A549 (cell line): ENCODE data around the gene BACH1. TPM values are rescaled to one million over a fixed set of nuclear protein-coding genes. Genes with fewer than 3 reads are reported as not detected.

Experiments used
- ATAC-seq, 2 experiments: fragments of 200-7000 bp in 1 of 2; fragments of >200 bp in 1 of 2; cut with Nextera tagmentation in 1 of 2; cut with Tn5 transposase in 1 of 2; 3 replicates each; pipeline versions ENCODE4 v1.8.0 to v1.9.1; 2018 to 2020; ENCODE audit warnings: mild to moderate bottlenecking in 1 of 2, moderate library complexity in 1 of 2
- CTCF ChIA-PET: fragments of 300-600 bp; sonication (Branson Sonifier 250); formaldehyde crosslinking; extraction: SDS; loops from one replicate; lab custom pipeline; 2021; ENCODE audit warnings: antibody characterized with exemption, inconsistent platforms; lab: Yijun Ruan, JAX
- POLR2A ChIA-PET: fragments of 350-600 bp; formaldehyde crosslinking; extraction: SDS; loops from one replicate; lab custom pipeline; 2021; ENCODE audit warnings: antibody characterized with exemption, inconsistent platforms; lab: Yijun Ruan, JAX
- DNase-seq, 2 experiments: peaks; one replicate each; pipeline versions ENCODE4 v3.0.0 to v3.0.0-alpha.2; 2011 to 2016; ENCODE audit warnings: low read depth in 1 of 2, low spot score in 1 of 2
- FAIRE-seq: peaks from 2 replicates; lab custom pipeline; 2011; peaks lifted over from hg19 to GRCh38; lab: Jason Lieb, UNC
- H3K27ac ChIP-seq, 2 experiments: fragments of >200 bp; sonication (Bioruptor Twin); formaldehyde crosslinking; 3 replicates each; pipeline ENCODE4 v1.5.1; 2016 to 2017
- H3K4me1 ChIP-seq: fragments of >200 bp; sonication (Bioruptor Twin); formaldehyde crosslinking; 3 replicates; pipeline ENCODE4 v1.6.1; 2016
- H3K4me2 ChIP-seq: fragments of >200 bp; sonication (Bioruptor Twin); formaldehyde crosslinking; 3 replicates; pipeline ENCODE4 v1.6.1; 2016
- H3K4me3 ChIP-seq: fragments of >200 bp; sonication (Bioruptor Twin); formaldehyde crosslinking; 3 replicates; pipeline ENCODE4 v1.5.1; 2016
- H3K9me3 ChIP-seq: fragments of >200 bp; sonication (Bioruptor Twin); formaldehyde crosslinking; 3 replicates; pipeline ENCODE4 v1.6.1; 2016
- BHLHE40 ChIP-seq: IDR thresholded peaks from 2 replicates; pipeline ENCODE4 v1.6.1; 2012; ENCODE audit warnings: low read depth, low read length, inconsistent platforms
- CBX8 ChIP-seq: fragments of 200-600 bp; sonication (generic); IDR thresholded peaks from 2 replicates; pipeline ENCODE4 v1.6.1; 2016
- CEBPB ChIP-seq, 2 experiments: fragments of >200 bp in 1 of 2; sonication (Bioruptor Twin) in 1 of 2; formaldehyde crosslinking in 1 of 2; IDR thresholded peaks; 2 replicates each; pipeline ENCODE4 v1.6.1; 2012 to 2016
- CHD2 ChIP-seq: fragments of 150-350 bp; IDR thresholded peaks from 2 replicates; pipeline ENCODE4 v1.6.1; 2014; ENCODE audit warnings: low read length; ENCODE audit not compliant: partially characterized antibody
- EP300 ChIP-seq, 2 experiments: fragments of >200 bp; sonication (Bioruptor Twin); formaldehyde crosslinking; IDR thresholded peaks; 2 replicates in 1 of 2; 3 replicates in 1 of 2; pipeline ENCODE4 v1.6.1; 2016 to 2017
- FOSB ChIP-seq: fragments of 250-450 bp; sonication (Bioruptor Pico); IDR thresholded peaks from 2 replicates; pipeline ENCODE4 v1.5.0; 2020; ENCODE audit warnings: mild to moderate bottlenecking, moderate library complexity
- FOXS1 ChIP-seq: fragments of 250-450 bp; sonication (Bioruptor Pico); IDR thresholded peaks from 2 replicates; pipeline ENCODE4 v1.5.0; 2020; ENCODE audit warnings: mild to moderate bottlenecking, moderate library complexity
- GATA3 ChIP-seq: IDR thresholded peaks from 2 replicates; pipeline ENCODE4 v1.6.1; 2012; ENCODE audit warnings: borderline replicate concordance
- HDAC2 ChIP-seq: fragments of 200-600 bp; sonication (generic); IDR thresholded peaks from 2 replicates; pipeline ENCODE4 v1.6.1; 2016
- HOXA7 ChIP-seq: fragments of 250-450 bp; sonication (Bioruptor Pico); IDR thresholded peaks from 2 replicates; pipeline ENCODE4 v1.5.0; 2020; ENCODE audit warnings: mild to moderate bottlenecking, moderate library complexity
- HOXB13 ChIP-seq: fragments of 250-450 bp; sonication (Bioruptor Pico); IDR thresholded peaks from 2 replicates; pipeline ENCODE4 v1.5.0; 2020; ENCODE audit warnings: low read depth, mild to moderate bottlenecking, moderate library complexity
- JUN ChIP-seq, 2 experiments: fragments of >200 bp; sonication (Bioruptor Twin); formaldehyde crosslinking; IDR thresholded peaks; 2 replicates in 1 of 2; 3 replicates in 1 of 2; pipeline ENCODE4 v1.6.1; 2016 to 2017
- MAFK ChIP-seq: fragments of 450-650 bp; IDR thresholded peaks from 2 replicates; pipeline ENCODE4 v1.6.1; 2014; ENCODE audit not compliant: partially characterized antibody
- MAZ ChIP-seq: fragments of 150-350 bp; IDR thresholded peaks from 2 replicates; pipeline ENCODE4 v1.6.1; 2014; ENCODE audit warnings: antibody characterized with exemption, low read depth, low read length, borderline replicate concordance
- NPAS2 ChIP-seq: fragments of 250-450 bp; sonication (Bioruptor Pico); IDR thresholded peaks from 2 replicates; pipeline ENCODE4 v1.8.0; 2022; ENCODE audit warnings: mild to moderate bottlenecking, moderate library complexity, borderline replicate concordance
- NR3C1 ChIP-seq: fragments of >200 bp; sonication (Bioruptor Twin); formaldehyde crosslinking; IDR thresholded peaks from 3 replicates; pipeline ENCODE4 v1.6.1; 2017
- PHF8 ChIP-seq: fragments of 200-600 bp; sonication (generic); IDR thresholded peaks from 2 replicates; pipeline ENCODE4 v1.6.1; 2016; ENCODE audit warnings: low read depth, mild to moderate bottlenecking, antibody characterized with exemption, moderate library complexity, borderline replicate concordance
- POLR2A ChIP-seq: IDR thresholded peaks from 2 replicates; pipeline ENCODE4 v1.6.1; 2012; ENCODE audit warnings: mild to moderate bottlenecking, low read length
- POLR2AphosphoS2 ChIP-seq: conservative IDR thresholded peaks from 2 replicates; pipeline ENCODE4 v1.6.1; 2012; ENCODE audit warnings: low read length, improper control_type of control experiment, inconsistent platforms
- RAD21 ChIP-seq, 2 experiments: fragments of >200 bp in 1 of 2; sonication (Bioruptor Twin) in 1 of 2; formaldehyde crosslinking in 1 of 2; IDR thresholded peaks in 1 of 2; conservative IDR thresholded peaks in 1 of 2; 2 replicates in 1 of 2; 3 replicates in 1 of 2; pipeline ENCODE4 v1.6.1; 2012 to 2018; ENCODE audit warnings: inconsistent platforms in 1 of 2
- RCOR1 ChIP-seq: fragments of 150-350 bp; IDR thresholded peaks from 2 replicates; pipeline ENCODE4 v1.6.1; 2014; ENCODE audit warnings: antibody characterized with exemption, low read length, low read depth
- RFX5 ChIP-seq: fragments of 450-650 bp; IDR thresholded peaks from 2 replicates; pipeline ENCODE4 v1.7.1; 2014; ENCODE audit warnings: antibody characterized with exemption, mild to moderate bottlenecking, moderate library complexity
- RNF2 ChIP-seq: fragments of 200-600 bp; sonication (generic); IDR thresholded peaks from 2 replicates; pipeline ENCODE4 v1.6.1; 2016; ENCODE audit warnings: low read depth, mild to moderate bottlenecking, antibody characterized with exemption, moderate library complexity, borderline replicate concordance
- SMC3 ChIP-seq: fragments of >200 bp; sonication (Bioruptor Twin); formaldehyde crosslinking; IDR thresholded peaks from 3 replicates; pipeline ENCODE4 v1.6.1; 2018; ENCODE audit warnings: inconsistent platforms
- SREBF2 ChIP-seq: fragments of 450-650 bp; IDR thresholded peaks from 2 replicates; pipeline ENCODE4 v1.6.1; 2014; ENCODE audit warnings: mild to moderate bottlenecking, moderate library complexity
- TP53 ChIP-seq: fragments of 250-450 bp; sonication (Bioruptor Pico); IDR thresholded peaks from 2 replicates; pipeline ENCODE4 v1.5.0; 2021; ENCODE audit warnings: mild to moderate bottlenecking, moderate library complexity
- ZC3H11A ChIP-seq: fragments of 450-650 bp; IDR thresholded peaks from 2 replicates; pipeline ENCODE4 v1.6.1; 2014; ENCODE audit warnings: antibody characterized with exemption, mild to moderate bottlenecking
- ZSCAN20 ChIP-seq: fragments of 250-450 bp; sonication (Bioruptor Pico); IDR thresholded peaks from 2 replicates; pipeline ENCODE4 v1.8.0; 2022; ENCODE audit warnings: mild to moderate bottlenecking, moderate library complexity
- WGBS: methylation state at CpG from one replicate; pipeline ENCODE4 v1.1.6; 2017; ENCODE audit errors: missing lambda C conversion rate; 5-methylcytosine and 5-hydroxymethylcytosine counted together
- polyA plus RNA-seq, 4 experiments: library from polyadenylated mRNA; depleted of rRNA in 3 of 4; stranded (reverse); fragments of >200 nt; fragmentation: RNase III in 1 of 4; extraction: RNeasy Plus Mini Kit Qiagen cat#74134 plus additional on column Dnase treatment in 1 of 4; gene quantifications; 2 replicates in 3 of 4; 3 replicates in 1 of 4; pipeline ENCODE4 v1.2.3, GENCODE V29; 2011 to 2017
- TF ChIP-seq, protein P1 (sequence below): fragments of >200 bp; sonication (Bioruptor Twin); formaldehyde crosslinking; IDR thresholded peaks from 3 replicates; pipeline ENCODE4 v1.5.1; 2016
- TF ChIP-seq, protein P2 (sequence below): fragments of >200 bp; sonication (Bioruptor Twin); formaldehyde crosslinking; IDR thresholded peaks from 3 replicates; pipeline ENCODE4 v1.6.1; 2016
- TF ChIP-seq, protein P3 (sequence below): fragments of 450-650 bp; IDR thresholded peaks from 2 replicates; pipeline ENCODE4 v1.6.1; 2014; ENCODE audit warnings: antibody characterized with exemption
- TF ChIP-seq, protein P4 (sequence below): IDR thresholded peaks from 2 replicates; pipeline ENCODE4 v1.6.1; 2012

Gene BACH1
- polyA plus RNA-seq, 2 of the 4 experiments (the other 2 are of a cell fraction) = 5.0 to 21.4 TPM

DNA sequence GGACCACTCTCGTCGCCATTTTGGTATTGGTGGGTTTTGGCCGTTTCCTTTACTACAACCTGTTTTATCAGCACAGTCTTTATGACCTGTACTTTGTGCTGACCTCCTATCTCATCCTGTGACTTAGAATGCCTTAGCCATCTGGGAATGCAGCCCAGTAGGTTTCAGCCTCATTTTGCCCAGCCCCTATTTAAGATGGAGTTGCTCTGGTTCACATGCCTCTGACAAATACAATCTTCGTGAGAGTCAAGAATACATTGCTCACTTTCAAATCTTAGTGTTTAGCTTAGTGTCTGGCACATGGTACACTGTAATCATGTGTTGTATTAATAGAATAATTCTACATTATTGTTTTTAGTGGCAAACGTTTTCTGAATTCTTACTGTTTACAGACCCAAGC, 88.9 kb downstream of the BACH1 start:
- no peak for DNase-seq
- ChIA-PET POLR2A (no interaction called here), CTCF (no interaction called here)
- H3K4me2 ChIP-seq = no peak overlapping the region
- no peak for TF ChIP-seq ZSCAN20 (CRISPR knock-in tag)
- no peak for TF ChIP-seq NPAS2 (CRISPR knock-in tag)
- TF ChIP-seq BHLHE40 = no peak
- TF ChIP-seq POLR2A = no peak
- no peak for TF ChIP-seq JUN (IDR thresholded peaks at IDR 0.05)
- no peak for TF ChIP-seq ZC3H11A
- no peak for TF ChIP-seq RCOR1
- TF ChIP-seq SREBF2 = no peak
- TF ChIP-seq, protein P1, sequence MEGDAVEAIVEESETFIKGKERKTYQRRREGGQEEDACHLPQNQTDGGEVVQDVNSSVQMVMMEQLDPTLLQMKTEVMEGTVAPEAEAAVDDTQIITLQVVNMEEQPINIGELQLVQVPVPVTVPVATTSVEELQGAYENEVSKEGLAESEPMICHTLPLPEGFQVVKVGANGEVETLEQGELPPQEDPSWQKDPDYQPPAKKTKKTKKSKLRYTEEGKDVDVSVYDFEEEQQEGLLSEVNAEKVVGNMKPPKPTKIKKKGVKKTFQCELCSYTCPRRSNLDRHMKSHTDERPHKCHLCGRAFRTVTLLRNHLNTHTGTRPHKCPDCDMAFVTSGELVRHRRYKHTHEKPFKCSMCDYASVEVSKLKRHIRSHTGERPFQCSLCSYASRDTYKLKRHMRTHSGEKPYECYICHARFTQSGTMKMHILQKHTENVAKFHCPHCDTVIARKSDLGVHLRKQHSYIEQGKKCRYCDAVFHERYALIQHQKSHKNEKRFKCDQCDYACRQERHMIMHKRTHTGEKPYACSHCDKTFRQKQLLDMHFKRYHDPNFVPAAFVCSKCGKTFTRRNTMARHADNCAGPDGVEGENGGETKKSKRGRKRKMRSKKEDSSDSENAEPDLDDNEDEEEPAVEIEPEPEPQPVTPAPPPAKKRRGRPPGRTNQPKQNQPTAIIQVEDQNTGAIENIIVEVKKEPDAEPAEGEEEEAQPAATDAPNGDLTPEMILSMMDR = no peak
- FAIRE-seq = no peak
- H3K4me1 ChIP-seq = no peaks in the 10 kb centered on the region
- no peak overlapping the region for H3K27ac ChIP-seq
- ATAC-seq = no peak
- H3K4me3 ChIP-seq = no peak overlapping the region
- no peaks in the 10 kb centered on the region for H3K9me3 ChIP-seq
- WGBS = 84% methylated on average over 5 of the region's 5 CpGs

DNA sequence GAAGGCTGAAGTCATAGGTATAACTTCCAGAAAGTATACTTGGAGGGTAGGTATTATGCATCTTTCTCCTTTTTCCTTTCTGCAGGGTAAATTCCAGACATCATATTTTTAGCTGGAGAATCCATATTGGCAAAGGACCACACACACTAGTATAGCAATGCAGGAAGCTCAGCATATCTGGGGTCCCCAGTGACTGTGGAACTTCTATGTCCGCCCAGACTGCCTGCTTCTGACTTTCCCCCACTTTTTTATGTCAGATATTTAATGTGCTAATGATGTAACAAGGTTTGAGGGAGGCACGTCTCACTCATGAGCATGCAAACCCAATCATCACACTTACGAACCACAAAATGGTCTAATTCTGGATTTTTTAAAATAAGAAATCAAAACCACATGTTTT, 90.4 kb downstream of the BACH1 start:
- FAIRE-seq = no peak
- 82% methylated on average over 3 of the region's 3 CpGs for WGBS
- DNase-seq = no peak

DNA sequence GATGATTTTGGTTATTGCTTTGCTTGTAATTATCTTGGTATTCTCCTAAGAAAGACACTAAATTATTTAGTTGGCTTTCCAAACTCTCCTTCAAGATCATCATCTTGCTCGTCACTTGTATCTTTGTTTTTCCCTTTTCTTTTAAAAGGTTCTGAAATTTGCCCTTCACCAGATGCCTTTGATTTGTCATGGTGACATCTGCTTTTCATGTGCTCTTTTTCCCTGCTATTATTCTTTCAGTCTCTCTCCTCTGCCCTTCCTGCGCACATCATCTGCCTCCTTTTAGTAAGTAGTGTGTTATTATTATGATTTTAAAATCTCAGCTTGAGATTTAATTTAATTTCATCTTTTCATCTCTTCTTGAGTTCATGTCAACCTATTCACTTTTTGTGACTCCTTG, 92.1 kb downstream of the BACH1 start:
- H3K4me2 ChIP-seq = no peak overlapping the region
- ATAC-seq (no peak), FAIRE-seq (no peak), DNase-seq (no peak)
- TF ChIP-seq FOXS1 (CRISPR knock-in tag) (no peak), RNF2 (no peak), CHD2 (no peak), SMC3 (no peak), MAFK (no peak), NPAS2 (CRISPR knock-in tag) (no peak), HOXB13 (CRISPR knock-in tag) (no peak)
- POLR2A ChIA-PET = no interaction called here
- no peaks in the 10 kb centered on the region for H3K4me1 ChIP-seq
- no peak overlapping the region for H3K27ac ChIP-seq
- H3K9me3 ChIP-seq = no peaks in the 10 kb centered on the region
- no peak overlapping the region for H3K4me3 ChIP-seq
- CTCF ChIA-PET = no interaction called here
- WGBS = 85% methylated on average over 2 of the region's 2 CpGs

More for the DNA sequence above, 90.4 kb downstream of the BACH1 start:
- POLR2A ChIA-PET = no interaction called here
- ATAC-seq = no peak
- Histone ChIP-seq H3K4me3 (no peak overlapping the region), H3K27ac (no peak overlapping the region), H3K9me3 (no peaks in the 10 kb centered on the region), H3K4me2 (no peak overlapping the region), H3K4me1 (no peaks in the 10 kb centered on the region)
- CTCF ChIA-PET = no interaction called here
- no peak for TF ChIP-seq FOSB (CRISPR knock-in tag)
- no peak for TF ChIP-seq GATA3
- TF ChIP-seq BHLHE40 = no peak
- no peak for TF ChIP-seq HDAC2
- TF ChIP-seq, protein P2, sequence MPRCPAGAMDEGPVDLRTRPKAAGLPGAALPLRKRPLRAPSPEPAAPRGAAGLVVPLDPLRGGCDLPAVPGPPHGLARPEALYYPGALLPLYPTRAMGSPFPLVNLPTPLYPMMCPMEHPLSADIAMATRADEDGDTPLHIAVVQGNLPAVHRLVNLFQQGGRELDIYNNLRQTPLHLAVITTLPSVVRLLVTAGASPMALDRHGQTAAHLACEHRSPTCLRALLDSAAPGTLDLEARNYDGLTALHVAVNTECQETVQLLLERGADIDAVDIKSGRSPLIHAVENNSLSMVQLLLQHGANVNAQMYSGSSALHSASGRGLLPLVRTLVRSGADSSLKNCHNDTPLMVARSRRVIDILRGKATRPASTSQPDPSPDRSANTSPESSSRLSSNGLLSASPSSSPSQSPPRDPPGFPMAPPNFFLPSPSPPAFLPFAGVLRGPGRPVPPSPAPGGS = no peak
- no peak for TF ChIP-seq CEBPB (IDR thresholded peaks at IDR 0.05)
- no peak for TF ChIP-seq HOXA7 (CRISPR knock-in tag)
- TF ChIP-seq FOXS1 (CRISPR knock-in tag) = no peak
- no peak for TF ChIP-seq RFX5
- TF ChIP-seq MAZ = no peak
- no peak for TF ChIP-seq POLR2AphosphoS2
- no peak for TF ChIP-seq EP300 (IDR thresholded peaks at IDR 0.05)
- TF ChIP-seq RAD21 (conservative IDR thresholded peaks at IDR 0.05 in 1 of 2, IDR thresholded peaks at IDR 0.05 in 1 of 2) = no peak
- no peak for TF ChIP-seq NR3C1
- no peak for TF ChIP-seq CBX8
- no peak for TF ChIP-seq TP53
- no peak for TF ChIP-seq PHF8
- TF ChIP-seq, protein P3, sequence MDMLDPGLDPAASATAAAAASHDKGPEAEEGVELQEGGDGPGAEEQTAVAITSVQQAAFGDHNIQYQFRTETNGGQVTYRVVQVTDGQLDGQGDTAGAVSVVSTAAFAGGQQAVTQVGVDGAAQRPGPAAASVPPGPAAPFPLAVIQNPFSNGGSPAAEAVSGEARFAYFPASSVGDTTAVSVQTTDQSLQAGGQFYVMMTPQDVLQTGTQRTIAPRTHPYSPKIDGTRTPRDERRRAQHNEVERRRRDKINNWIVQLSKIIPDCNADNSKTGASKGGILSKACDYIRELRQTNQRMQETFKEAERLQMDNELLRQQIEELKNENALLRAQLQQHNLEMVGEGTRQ = no peak
- TF ChIP-seq, protein P4, sequence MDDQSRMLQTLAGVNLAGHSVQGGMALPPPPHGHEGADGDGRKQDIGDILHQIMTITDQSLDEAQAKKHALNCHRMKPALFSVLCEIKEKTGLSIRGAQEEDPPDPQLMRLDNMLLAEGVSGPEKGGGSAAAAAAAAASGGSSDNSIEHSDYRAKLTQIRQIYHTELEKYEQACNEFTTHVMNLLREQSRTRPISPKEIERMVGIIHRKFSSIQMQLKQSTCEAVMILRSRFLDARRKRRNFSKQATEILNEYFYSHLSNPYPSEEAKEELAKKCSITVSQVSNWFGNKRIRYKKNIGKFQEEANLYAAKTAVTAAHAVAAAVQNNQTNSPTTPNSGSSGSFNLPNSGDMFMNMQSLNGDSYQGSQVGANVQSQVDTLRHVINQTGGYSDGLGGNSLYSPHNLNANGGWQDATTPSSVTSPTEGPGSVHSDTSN = no peak
- no peak for TF ChIP-seq MAFK
